NB4 (cell line): ENCODE results near the gene USF1.

Experiments
- DNase-seq: peaks from one replicate; pipeline ENCODE4 v3.0.0; 2010; ENCODE audit warnings: low read depth
- H3K4me3 ChIP-seq: one replicate; pipeline ENCODE4 v1.5.1; 2011; ENCODE audit warnings: mild to moderate bottlenecking, low read depth, low read length, moderate library complexity
- CTCF ChIP-seq: IDR thresholded peaks from one replicate; pipeline ENCODE4 v1.5.1; 2012; ENCODE audit warnings: low read depth, low read length
- MAX ChIP-seq: IDR thresholded peaks from 2 replicates; pipeline ENCODE4 v1.6.1; 2011; ENCODE audit warnings: low read depth, low read length
- MYC ChIP-seq: IDR thresholded peaks from 2 replicates; pipeline ENCODE4 v1.6.1; 2011; ENCODE audit warnings: low read depth, low read length
- POLR2A ChIP-seq: IDR thresholded peaks from 2 replicates; pipeline ENCODE4 v1.6.1; 2011; ENCODE audit warnings: mild to moderate bottlenecking; ENCODE audit not compliant: insufficient read length; ENCODE audit errors: extremely low read depth

Gene USF1

GRCh38 chr1:161045736-161046604 is at the start of gene USF1:
Gene USF1 (minus strand): TSS chr1:161045977. CDS start chr1:161043275, 2,702 bp downstream.
- peak; percentile 96 for DNase-seq
- peak within 1 kb of the TSS; percentile 78 for H3K4me3 ChIP-seq
- peak; percentile 4 for TF ChIP-seq MAX
- TF ChIP-seq POLR2A = peak; percentile 76
- peak; percentile 60 for TF ChIP-seq MYC
- TF ChIP-seq CTCF = no peak

GRCh38 chr1:161095230-161095629 is 49.5 kb upstream of the USF1 start:
- TF ChIP-seq POLR2A (no peak), MAX (no peak), CTCF (no peak), MYC (no peak)
- no peak for DNase-seq

GRCh38 chr1:161094481-161094880 is 48.7 kb upstream of the USF1 start:
- no peak overlapping the region for H3K4me3 ChIP-seq
- no peak for DNase-seq
- no peak for TF ChIP-seq CTCF

More at GRCh38 chr1:161095230-161095629, 49.5 kb upstream of the USF1 start:
- H3K4me3 ChIP-seq = no peak overlapping the region

- peak; percentile 49 for DNase-seq
- no peak overlapping the region for H3K4me3 ChIP-seq
- TF ChIP-seq POLR2A = no peak
These were observed 46.8 kb upstream of the USF1 start for GRCh38 chr1:161092621-161093028.

- TF ChIP-seq CTCF (no peak), MYC (no peak)
- no peak overlapping the region for H3K4me3 ChIP-seq
- no peak for DNase-seq
These were observed 46.2 kb upstream of the USF1 start for GRCh38 chr1:161091796-161092507.

- no peak for TF ChIP-seq CTCF
- TF ChIP-seq MYC = no peak
- no peak for TF ChIP-seq POLR2A
- no peak for TF ChIP-seq MAX
- no peak for DNase-seq
These were observed 45.3 kb upstream of the USF1 start for GRCh38 chr1:161091093-161091492.

More at GRCh38 chr1:161091093-161091492, 45.3 kb upstream of the USF1 start:
- no peak overlapping the region for H3K4me3 ChIP-seq
